Smooth muscle cell (in vitro differentiated cells): ENCODE results near the gene CERT1. TPM values are rescaled to one million over a fixed set of nuclear protein-coding genes. Genes with fewer than 3 reads are reported as not detected.
"Not testable (repeated sequence)": the region's sequence is repeated elsewhere in the genome, so short reads cannot be mapped to it uniquely, and the experiment has no call there.

Source experiments
- DNase-seq: peaks from one replicate; lab custom pipeline; 2025; ENCODE audit not compliant: unreplicated experiment; lab: John Stamatoyannopoulos, UW
- H2AFZ ChIP-seq: fragments of 200-600 bp; sonication (generic); 2 replicates; pipeline ENCODE4 v1.6.0; 2016; ENCODE audit warnings: antibody characterized with exemption, low read depth, mild to moderate bottlenecking
- H3F3A ChIP-seq: fragments of 200-600 bp; sonication (generic); 2 replicates; pipeline ENCODE4 v1.6.0; 2017; ENCODE audit warnings: antibody characterized with exemption, low read depth
- H3K27ac ChIP-seq: fragments of 200-600 bp; sonication (generic); 2 replicates; pipeline ENCODE4 v1.5.1; 2016; ENCODE audit warnings: low read depth, mild to moderate bottlenecking
- H3K27me3 ChIP-seq: fragments of 200-600 bp; sonication (generic); 2 replicates; pipeline ENCODE4 v1.6.1; 2016; ENCODE audit warnings: low read depth, mild to moderate bottlenecking
- H3K36me3 ChIP-seq: fragments of 200-600 bp; sonication (generic); 2 replicates; pipeline ENCODE4 v1.5.1; 2016; ENCODE audit warnings: low read depth
- H3K4me1 ChIP-seq: fragments of 200-600 bp; sonication (generic); 2 replicates; pipeline ENCODE4 v1.5.1; 2016; ENCODE audit warnings: low read depth
- H3K4me2 ChIP-seq: fragments of 200-600 bp; sonication (generic); 2 replicates; pipeline ENCODE4 v1.6.0; 2016; ENCODE audit warnings: mild to moderate bottlenecking
- H3K4me3 ChIP-seq: fragments of 200-600 bp; sonication (generic); 2 replicates; pipeline ENCODE4 v1.5.1; 2016; ENCODE audit warnings: mild to moderate bottlenecking
- H3K79me2 ChIP-seq: fragments of 200-600 bp; sonication (generic); 2 replicates; pipeline ENCODE4 v1.6.0; 2016; ENCODE audit warnings: low read depth, mild to moderate bottlenecking
- H3K9ac ChIP-seq: fragments of 200-600 bp; sonication (generic); 2 replicates; pipeline ENCODE4 v1.6.0; 2016; ENCODE audit warnings: low read depth
- H3K9me3 ChIP-seq: fragments of 200-600 bp; sonication (generic); replicated peaks from 2 replicates; pipeline ENCODE4 v1.5.1; 2016; ENCODE audit warnings: low read depth
- H4K20me1 ChIP-seq: fragments of 200-600 bp; sonication (generic); 2 replicates; pipeline ENCODE4 v1.6.0; 2016; ENCODE audit warnings: low read depth
- WGBS: methylation state at CpG from one replicate; pipeline ENCODE4 v1.1.7; 2016; ENCODE audit warnings: low lambda C conversion rate; 5-methylcytosine and 5-hydroxymethylcytosine counted together
- polyA plus RNA-seq: library from polyadenylated mRNA; unstranded; fragments of >200 nt; fragmentation: Nextera tagmentation; extraction: Ambion mirVana; gene quantifications from 2 replicates; pipeline ENCODE4 v1.2.1, GENCODE V29; 2016
- total RNA-seq: library from RNA; depleted of rRNA; stranded (reverse); fragments of >200 nt; gene quantifications from 2 replicates; pipeline ENCODE4 v1.2.3, GENCODE V29; 2014
- TF ChIP-seq, protein P1 (sequence below): fragments of 200-600 bp; sonication (generic); IDR thresholded peaks from 2 replicates; pipeline ENCODE4 v1.5.1; 2017; ENCODE audit warnings: borderline replicate concordance, mild to moderate bottlenecking, antibody characterized with exemption; ENCODE audit not compliant: insufficient read depth, poor library complexity, severe bottlenecking

Gene CERT1
- total and polyA plus RNA-seq, 2 experiments from 2014 or later, result 9.1 to 31.0 TPM

- H3K4me3 ChIP-seq, result no peak overlapping the region
- peaks cover 3% of the 10 kb centered on the region for H3K4me1 ChIP-seq
- 96% methylated on average over 7 of the region's 7 CpGs for WGBS
- peaks cover 53% of the 10 kb centered on the region for H4K20me1 ChIP-seq
- H3K9me3 ChIP-seq, result no peaks in the 10 kb centered on the region
- H3K27me3 ChIP-seq, result no peaks in the 10 kb centered on the region
- DNase-seq, result no peak
- peaks cover 15% of the 10 kb centered on the region for H3K79me2 ChIP-seq
- H3K36me3 ChIP-seq, result no peaks in the 10 kb centered on the region
- no peak overlapping the region for H3K4me2 ChIP-seq
- TF ChIP-seq, protein P1, sequence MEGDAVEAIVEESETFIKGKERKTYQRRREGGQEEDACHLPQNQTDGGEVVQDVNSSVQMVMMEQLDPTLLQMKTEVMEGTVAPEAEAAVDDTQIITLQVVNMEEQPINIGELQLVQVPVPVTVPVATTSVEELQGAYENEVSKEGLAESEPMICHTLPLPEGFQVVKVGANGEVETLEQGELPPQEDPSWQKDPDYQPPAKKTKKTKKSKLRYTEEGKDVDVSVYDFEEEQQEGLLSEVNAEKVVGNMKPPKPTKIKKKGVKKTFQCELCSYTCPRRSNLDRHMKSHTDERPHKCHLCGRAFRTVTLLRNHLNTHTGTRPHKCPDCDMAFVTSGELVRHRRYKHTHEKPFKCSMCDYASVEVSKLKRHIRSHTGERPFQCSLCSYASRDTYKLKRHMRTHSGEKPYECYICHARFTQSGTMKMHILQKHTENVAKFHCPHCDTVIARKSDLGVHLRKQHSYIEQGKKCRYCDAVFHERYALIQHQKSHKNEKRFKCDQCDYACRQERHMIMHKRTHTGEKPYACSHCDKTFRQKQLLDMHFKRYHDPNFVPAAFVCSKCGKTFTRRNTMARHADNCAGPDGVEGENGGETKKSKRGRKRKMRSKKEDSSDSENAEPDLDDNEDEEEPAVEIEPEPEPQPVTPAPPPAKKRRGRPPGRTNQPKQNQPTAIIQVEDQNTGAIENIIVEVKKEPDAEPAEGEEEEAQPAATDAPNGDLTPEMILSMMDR, result no peak
- no peak overlapping the region for H3K9ac ChIP-seq
- H2AFZ ChIP-seq, result no peak overlapping the region
- H3F3A ChIP-seq, result no peaks in the 10 kb centered on the region
- no peak overlapping the region for H3K27ac ChIP-seq
Observed at GRCh38 chr5:75498208-75498777, 13.1 kb downstream of the CERT1 start.

DNA sequence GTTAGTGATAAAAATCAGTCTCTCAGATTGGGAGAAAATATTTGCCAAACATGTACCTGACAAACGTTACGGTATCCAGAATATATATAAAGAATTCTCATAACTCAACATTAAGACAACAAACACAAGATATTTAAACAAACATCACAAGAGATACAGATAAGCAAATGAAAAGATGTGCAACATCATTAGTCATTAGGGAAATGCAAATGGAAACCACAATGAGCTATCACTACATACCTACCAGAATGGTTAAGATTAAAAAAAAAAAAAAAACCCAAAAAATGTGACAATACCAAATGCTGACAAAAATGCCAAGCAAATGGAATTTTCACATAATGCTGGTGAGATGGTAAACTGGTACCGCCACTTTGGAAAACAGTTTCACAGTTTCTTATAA is 15.4 kb downstream of the CERT1 start:
- TF ChIP-seq, protein P1, result no peak
- H4K20me1 ChIP-seq, result peaks cover 32% of the 10 kb centered on the region
- no peaks in the 10 kb centered on the region for H3K27me3 ChIP-seq
- no peak overlapping the region for H2AFZ ChIP-seq
- no peaks in the 10 kb centered on the region for H3K36me3 ChIP-seq
- no peak overlapping the region for H3K4me2 ChIP-seq
- H3K4me1 ChIP-seq, result peaks cover 3% of the 10 kb centered on the region
- H3K27ac ChIP-seq, result no peak overlapping the region
- H3K79me2 ChIP-seq, result no peaks in the 10 kb centered on the region
- WGBS, result 91% methylated on average over 3 of the region's 3 CpGs
- H3F3A ChIP-seq, result no peaks in the 10 kb centered on the region
- DNase-seq, result no peak
- no peaks in the 10 kb centered on the region for H3K9me3 ChIP-seq
- no peak overlapping the region for H3K9ac ChIP-seq
- no peak overlapping the region for H3K4me3 ChIP-seq

DNA sequence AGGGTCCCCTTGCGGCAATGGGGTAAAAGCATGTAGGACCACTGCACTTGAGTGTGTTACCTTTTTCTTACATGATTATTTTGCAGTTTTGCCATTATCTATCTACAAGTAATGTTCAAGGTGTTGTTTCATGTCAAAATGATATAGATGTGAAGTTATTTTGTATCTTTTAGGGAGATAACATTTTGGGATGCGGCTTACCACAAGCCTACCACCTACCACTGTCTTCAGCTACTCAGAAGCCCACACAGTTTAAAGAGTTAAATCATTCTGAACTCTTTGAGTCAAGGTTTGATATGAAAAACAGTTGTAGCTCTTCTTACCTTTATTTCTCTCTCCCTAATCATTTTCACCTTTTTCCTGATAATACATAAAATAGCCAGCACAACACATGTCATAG is 19.8 kb downstream of the CERT1 start:
- Histone ChIP-seq H3F3A (no peaks in the 10 kb centered on the region), H3K9me3 (no peaks in the 10 kb centered on the region), H3K9ac (no peak overlapping the region), H3K4me1 (peaks cover 3% of the 10 kb centered on the region), H3K4me3 (no peak overlapping the region), H4K20me1 (peaks cover 21% of the 10 kb centered on the region), H3K4me2 (no peak overlapping the region), H3K27ac (no peak overlapping the region), H3K27me3 (no peaks in the 10 kb centered on the region), H3K79me2 (peaks cover 27% of the 10 kb centered on the region), H2AFZ (no peak overlapping the region), H3K36me3 (no peaks in the 10 kb centered on the region)
- 95% methylated on average over 2 of the region's 2 CpGs for WGBS
- TF ChIP-seq, protein P1, result no peak
- no peak for DNase-seq

- H2AFZ ChIP-seq, H3K4me3 ChIP-seq, H3K9me3 ChIP-seq, H3F3A ChIP-seq, H3K4me2 ChIP-seq, H3K4me1 ChIP-seq, H3K27me3 ChIP-seq, H3K9ac ChIP-seq, H3K27ac ChIP-seq, DNase-seq, H3K36me3 ChIP-seq: not testable (repeated sequence)
- Histone ChIP-seq H3K79me2 (peaks cover 41% of the 10 kb centered on the region), H4K20me1 (peaks cover 18% of the 10 kb centered on the region)
- 97% methylated on average over 6 of the region's 6 CpGs for WGBS
Observed at GRCh38 chr5:75489847-75490246, 21.6 kb downstream of the CERT1 start.
